Activated CD8-positive, alpha-beta T cell treated with anti-CD3 and anti-CD28 coated beads for 36 hours (primary cell): ENCODE data around the gene PITPNC1. TPM values are rescaled to one million over a fixed set of nuclear protein-coding genes. Genes with fewer than 3 reads are reported as not detected.

Experiments
- ATAC-seq: fragments of 200-7000 bp; cut with Tn5 transposase; one replicate; pipeline ENCODE4 v1.10.0; 2021; ENCODE audit warnings: mild to moderate bottlenecking, moderate library complexity
- CTCF ChIA-PET: fragments of 350-600 bp; sonication (Branson Sonifier 250); formaldehyde crosslinking; loops from one replicate; lab custom pipeline; 2021; ENCODE audit warnings: antibody characterized with exemption; lab: Charles Lee
- POLR2A ChIA-PET: fragments of 350-600 bp; sonication (Branson Sonifier 250); formaldehyde crosslinking; loops from one replicate; lab custom pipeline; 2021; ENCODE audit warnings: antibody characterized with exemption; lab: Charles Lee
- DNase-seq: peaks from one replicate; pipeline ENCODE4 v3.0.0-alpha.2; 2020
- H3K27ac Mint-ChIP-seq: one replicate; pipeline ENCODE4 v1.8.0; 2021; ENCODE audit warnings: mild to moderate bottlenecking, mixed read lengths
- H3K27me3 Mint-ChIP-seq: one replicate; pipeline ENCODE4 v1.8.0; 2021; ENCODE audit warnings: mixed read lengths
- H3K36me3 Mint-ChIP-seq: one replicate; pipeline ENCODE4 v1.8.0; 2021; ENCODE audit warnings: low read depth, mixed read lengths
- H3K4me1 Mint-ChIP-seq: one replicate; pipeline ENCODE4 v1.8.0; 2021; ENCODE audit warnings: low read depth, mixed read lengths
- H3K4me3 Mint-ChIP-seq: one replicate; pipeline ENCODE4 v1.8.0; 2021; ENCODE audit warnings: mild to moderate bottlenecking, moderate library complexity, mixed read lengths
- H3K9me3 Mint-ChIP-seq: one replicate; pipeline ENCODE4 v1.8.0; 2021; ENCODE audit warnings: mixed read lengths
- CTCF ChIP-seq: fragments of 200-600 bp; IDR thresholded peaks from one replicate; pipeline ENCODE4 v1.8.0; 2022; ENCODE audit warnings: antibody characterized with exemption, mild to moderate bottlenecking
- intact Hi-C: fragments of 100-400 bp; cut with micrococcal nuclease; formaldehyde crosslinking; loops from one replicate; pipeline ENCODE4 v1.10.0; 2022
- total RNA-seq, 2 experiments: library from RNA; stranded (reverse); gene quantifications; one replicate each; pipeline ENCODE4 v1.2.3, GENCODE V29; 2021

The PITPNC1 gene
- total RNA-seq, 2 experiments from 2014 or later = 51.8 to 56.3 TPM

GRCh38 chr17:67686241-67686640 lies 309.2 kb downstream of the PITPNC1 start:
- H3K36me3 Mint-ChIP-seq = no peaks in the 10 kb centered on the region
- no peak for TF ChIP-seq CTCF
- ChIA-PET CTCF (interaction anchor here (1.1 to 4.0 kb wide), 5 partner anchors 9 to 312 kb away, joined by 3 to 65 read pairs (median 7); partner anchors contain the start of gene PITPNC1), POLR2A (no interaction called here)
- no peak for DNase-seq
- peaks cover 8% of the 10 kb centered on the region for H3K4me1 Mint-ChIP-seq
- no peak overlapping the region for H3K4me3 Mint-ChIP-seq
- H3K9me3 Mint-ChIP-seq = no peaks in the 10 kb centered on the region
- H3K27ac Mint-ChIP-seq = peak overlapping the region; percentile 22
- H3K27me3 Mint-ChIP-seq = no peaks in the 10 kb centered on the region
- no peak for ATAC-seq
- intact Hi-C loops = no loop called here

- POLR2A ChIA-PET = no interaction called here
- intact Hi-C loops = no loop called here
- peaks cover 8% of the 10 kb centered on the region for H3K4me1 Mint-ChIP-seq
- H3K36me3 Mint-ChIP-seq = peaks cover 1% of the 10 kb centered on the region
- H3K4me3 Mint-ChIP-seq = no peak overlapping the region
- CTCF ChIA-PET = interaction anchor here (0.6 to 4.0 kb wide), 8 partner anchors 10 to 318 kb away, joined by 3 to 65 read pairs (median 6); partner anchors contain the start of gene PITPNC1
- DNase-seq (no peak), ATAC-seq (no peak)
- no peaks in the 10 kb centered on the region for H3K27me3 Mint-ChIP-seq
- no peaks in the 10 kb centered on the region for H3K9me3 Mint-ChIP-seq
- no peak for TF ChIP-seq CTCF
- no peak overlapping the region for H3K27ac Mint-ChIP-seq
Observed at GRCh38 chr17:67687511-67687910, 310.4 kb downstream of the PITPNC1 start.

GRCh38 chr17:67689534-67690177 lies 312.6 kb downstream of the PITPNC1 start:
- peak; percentile 81 for TF ChIP-seq CTCF
- CTCF ChIA-PET = interaction anchor here (0.7 to 3.0 kb wide), 28 partner anchors 11 to 327 kb away, joined by 3 to 21 read pairs (median 4); no protein-coding TSS in a partner anchor
- H3K4me3 Mint-ChIP-seq = no peak overlapping the region
- peaks cover 5% of the 10 kb centered on the region for H3K36me3 Mint-ChIP-seq
- no peaks in the 10 kb centered on the region for H3K9me3 Mint-ChIP-seq
- DNase-seq (peak; percentile 66), ATAC-seq (no peak)
- H3K4me1 Mint-ChIP-seq = peaks cover 8% of the 10 kb centered on the region
- POLR2A ChIA-PET = interaction anchor here (0.8 kb wide), 2 partner anchors 78 to 329 kb away, joined by 3 read pairs; no protein-coding TSS in a partner anchor
- no peaks in the 10 kb centered on the region for H3K27me3 Mint-ChIP-seq
- no peak overlapping the region for H3K27ac Mint-ChIP-seq
- intact Hi-C loops = loop anchor here (1.0 kb wide), 1 partner anchor 315 kb away; no protein-coding TSS in a partner anchor

GRCh38 chr17:67693811-67694210 lies 316.7 kb downstream of the PITPNC1 start:
- H3K4me1 Mint-ChIP-seq = peaks cover 5% of the 10 kb centered on the region
- no peak for TF ChIP-seq CTCF
- no peak overlapping the region for H3K4me3 Mint-ChIP-seq
- no peaks in the 10 kb centered on the region for H3K27me3 Mint-ChIP-seq
- POLR2A ChIA-PET = interaction anchor here (0.9 kb wide), 1 partner anchor 319 kb away, joined by 3 read pairs; no protein-coding TSS in a partner anchor
- peak overlapping the region; percentile 28 for H3K27ac Mint-ChIP-seq
- CTCF ChIA-PET = interaction anchor here (1.2 to 3.5 kb wide), 3 partner anchors 11 to 319 kb away, joined by 3 to 19 read pairs (median 4); no protein-coding TSS in a partner anchor
- no peak for ATAC-seq
- H3K9me3 Mint-ChIP-seq = no peaks in the 10 kb centered on the region
- DNase-seq = no peak
- intact Hi-C loops = no loop called here
- H3K36me3 Mint-ChIP-seq = peaks cover 5% of the 10 kb centered on the region

- Mint-ChIP-seq H3K4me3 (no peak overlapping the region), H3K36me3 (peaks cover 5% of the 10 kb centered on the region), H3K4me1 (peaks cover 2% of the 10 kb centered on the region), H3K27ac (no peak overlapping the region), H3K9me3 (no peaks in the 10 kb centered on the region), H3K27me3 (no peaks in the 10 kb centered on the region)
- intact Hi-C loops = no loop called here
- no peak for TF ChIP-seq CTCF
- DNase-seq (no peak), ATAC-seq (no peak)
- POLR2A ChIA-PET = interaction anchor here (1.1 kb wide), 1 partner anchor 22 kb away, joined by 4 read pairs; no protein-coding TSS in a partner anchor
- CTCF ChIA-PET = interaction anchor here (1.8 kb wide), 1 partner anchor 322 kb away, joined by 6 read pairs; no protein-coding TSS in a partner anchor
Observed at GRCh38 chr17:67696347-67696746, 319.3 kb downstream of the PITPNC1 start.
